Vagina (tissue), 2 donors: ENCODE data around the gene SGMS2.

Experiments
- POLR2A ChIP-seq, 2 donors: fragments of 450-650 bp; IDR thresholded peaks; one replicate each; pipeline ENCODE4 v1.6.1; 2017; ENCODE audit warnings: antibody characterized with exemption in 2 of 2, mild to moderate bottlenecking in 2 of 2, moderate library complexity in 2 of 2
- TF ChIP-seq, protein P1 (sequence below), 3 experiments: fragments of 450-650 bp in 2 of 3; fragments of 200-600 bp in 1 of 3; sonication (generic) in 1 of 3; IDR thresholded peaks; one replicate each; pipeline ENCODE4 v1.5.1; 2017 to 2019; ENCODE audit warnings: antibody characterized with exemption in 3 of 3, mild to moderate bottlenecking in 2 of 3, moderate library complexity in 2 of 3

DNA sequence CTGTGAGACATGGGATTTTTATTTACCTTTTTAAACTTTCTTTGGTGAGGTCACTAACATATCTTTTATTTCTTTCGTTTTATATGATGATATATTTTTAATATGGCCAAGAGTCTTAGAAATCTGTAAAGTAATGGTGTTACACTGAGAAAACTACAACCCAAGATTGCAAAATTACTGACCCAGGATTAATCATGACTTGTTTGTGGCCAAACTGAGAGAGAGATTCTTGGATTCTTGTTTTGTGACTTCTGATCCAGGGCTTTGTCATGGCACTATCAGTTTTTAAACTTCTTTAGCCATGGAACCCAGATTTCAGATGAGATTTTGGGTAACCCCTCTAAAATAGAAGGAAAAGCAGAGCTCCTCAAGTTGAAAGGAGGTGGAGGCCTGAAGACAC is 42.0 kb downstream of the SGMS2 start:
- TF ChIP-seq, protein P1, sequence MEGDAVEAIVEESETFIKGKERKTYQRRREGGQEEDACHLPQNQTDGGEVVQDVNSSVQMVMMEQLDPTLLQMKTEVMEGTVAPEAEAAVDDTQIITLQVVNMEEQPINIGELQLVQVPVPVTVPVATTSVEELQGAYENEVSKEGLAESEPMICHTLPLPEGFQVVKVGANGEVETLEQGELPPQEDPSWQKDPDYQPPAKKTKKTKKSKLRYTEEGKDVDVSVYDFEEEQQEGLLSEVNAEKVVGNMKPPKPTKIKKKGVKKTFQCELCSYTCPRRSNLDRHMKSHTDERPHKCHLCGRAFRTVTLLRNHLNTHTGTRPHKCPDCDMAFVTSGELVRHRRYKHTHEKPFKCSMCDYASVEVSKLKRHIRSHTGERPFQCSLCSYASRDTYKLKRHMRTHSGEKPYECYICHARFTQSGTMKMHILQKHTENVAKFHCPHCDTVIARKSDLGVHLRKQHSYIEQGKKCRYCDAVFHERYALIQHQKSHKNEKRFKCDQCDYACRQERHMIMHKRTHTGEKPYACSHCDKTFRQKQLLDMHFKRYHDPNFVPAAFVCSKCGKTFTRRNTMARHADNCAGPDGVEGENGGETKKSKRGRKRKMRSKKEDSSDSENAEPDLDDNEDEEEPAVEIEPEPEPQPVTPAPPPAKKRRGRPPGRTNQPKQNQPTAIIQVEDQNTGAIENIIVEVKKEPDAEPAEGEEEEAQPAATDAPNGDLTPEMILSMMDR (IDR thresholded peaks at IDR 0.05) = no peak
- no peak for TF ChIP-seq POLR2A (IDR thresholded peaks at IDR 0.05)
